Activated CD4-positive, alpha-beta T cell treated with anti-CD3 and anti-CD28 coated beads, Interleukin-2, amount 10 ng/mL, durations not matched to agents 24 days and 14 days (primary cell): ENCODE data around the gene RNF157. TPM values are rescaled to one million over a fixed set of nuclear protein-coding genes. Genes with fewer than 3 reads are reported as not detected.

Experiments used
- DNase-seq: peaks from one replicate; pipeline ENCODE4 v3.0.0; 2022
- H3K27ac Mint-ChIP-seq: one replicate; pipeline ENCODE4 v1.8.0; 2022; ENCODE audit warnings: mild to moderate bottlenecking, mixed read lengths
- H3K27me3 Mint-ChIP-seq: one replicate; pipeline ENCODE4 v1.8.0; 2022; ENCODE audit warnings: mixed read lengths
- H3K36me3 Mint-ChIP-seq: one replicate; pipeline ENCODE4 v1.8.0; 2022; ENCODE audit warnings: low read depth, mild to moderate bottlenecking, mixed read lengths
- H3K4me1 Mint-ChIP-seq: one replicate; pipeline ENCODE4 v1.8.0; 2021; ENCODE audit warnings: mixed read lengths
- H3K4me3 Mint-ChIP-seq: one replicate; pipeline ENCODE4 v1.8.0; 2022; ENCODE audit warnings: mild to moderate bottlenecking, moderate library complexity, mixed read lengths
- H3K9me3 Mint-ChIP-seq: one replicate; pipeline ENCODE4 v1.8.0; 2021; ENCODE audit warnings: mixed read lengths
- intact Hi-C: fragments of 100-400 bp; cut with micrococcal nuclease; formaldehyde crosslinking; loops from one replicate; pipeline ENCODE4 v1.15.1; 2023
- total RNA-seq: library from RNA; stranded (reverse); gene quantifications from 2 replicates; pipeline ENCODE4 v1.2.3, GENCODE V29; 2022

The RNF157 gene
- total RNA-seq, 1 donor from 2014 or later, result 35.0 TPM

DNA sequence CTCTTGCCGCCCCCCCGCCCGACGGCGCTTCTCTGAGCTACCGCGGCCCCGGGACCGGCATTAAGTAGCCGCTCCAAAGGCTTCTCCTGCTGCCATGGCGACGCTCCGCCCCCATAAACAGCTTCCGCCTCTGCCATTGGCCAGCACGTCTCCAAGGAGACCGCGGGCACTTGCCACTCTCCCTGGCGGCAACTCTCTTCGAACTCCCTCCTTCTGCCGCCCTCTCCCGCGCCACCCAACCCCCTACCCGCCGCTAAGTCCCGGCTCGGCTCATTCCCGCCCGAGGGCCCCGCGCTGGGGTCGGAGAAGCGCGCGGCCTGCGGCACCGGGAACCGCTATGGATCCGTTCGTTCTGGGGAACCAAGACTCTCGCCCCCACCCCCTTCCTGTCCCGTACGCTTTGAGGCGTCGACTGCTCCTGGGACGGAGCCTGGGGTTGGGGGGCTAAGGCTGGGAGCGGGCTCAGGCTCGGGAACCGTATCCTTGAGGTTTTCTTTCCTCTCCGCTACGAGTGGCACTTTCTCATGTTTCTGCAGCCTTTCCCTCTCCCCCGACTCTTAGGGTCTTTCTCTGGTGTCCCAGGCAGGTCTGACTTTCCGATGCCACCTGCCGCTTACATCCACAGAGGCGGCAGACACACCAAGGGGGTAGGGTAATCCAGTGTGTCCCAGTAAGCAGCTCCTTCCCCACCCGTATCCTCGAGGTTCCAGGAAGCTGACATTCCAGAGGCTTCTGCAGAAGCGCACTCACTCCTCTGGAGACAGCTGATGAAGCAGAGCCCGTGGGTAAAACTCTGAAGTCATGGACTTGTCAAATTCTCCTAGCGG lies 98.9 kb downstream of the RNF157 start, which contains the start of gene FOXJ1:
TSS of gene FOXJ1 (minus strand) at position 34 of the 827 bp plus-strand sequence. CDS start 850 bp downstream, outside the sequence.
- DNase-seq, result peak; percentile 98
- H3K36me3 Mint-ChIP-seq, result peaks cover 4% of the 10 kb centered on the region
- no peaks in the 10 kb centered on the region for H3K9me3 Mint-ChIP-seq
- peak within 1 kb of the TSS; percentile 11 for H3K27ac Mint-ChIP-seq
- H3K4me3 Mint-ChIP-seq, result peak within 1 kb of the TSS; percentile 83
- peaks cover 51% of the 10 kb centered on the region for H3K4me1 Mint-ChIP-seq
- H3K27me3 Mint-ChIP-seq, result peaks cover 13% of the 10 kb centered on the region
- intact Hi-C loops, result loop anchor here (5.0 kb wide), 2 partner anchors 41 to 136 kb away; no protein-coding TSS in a partner anchor

DNA sequence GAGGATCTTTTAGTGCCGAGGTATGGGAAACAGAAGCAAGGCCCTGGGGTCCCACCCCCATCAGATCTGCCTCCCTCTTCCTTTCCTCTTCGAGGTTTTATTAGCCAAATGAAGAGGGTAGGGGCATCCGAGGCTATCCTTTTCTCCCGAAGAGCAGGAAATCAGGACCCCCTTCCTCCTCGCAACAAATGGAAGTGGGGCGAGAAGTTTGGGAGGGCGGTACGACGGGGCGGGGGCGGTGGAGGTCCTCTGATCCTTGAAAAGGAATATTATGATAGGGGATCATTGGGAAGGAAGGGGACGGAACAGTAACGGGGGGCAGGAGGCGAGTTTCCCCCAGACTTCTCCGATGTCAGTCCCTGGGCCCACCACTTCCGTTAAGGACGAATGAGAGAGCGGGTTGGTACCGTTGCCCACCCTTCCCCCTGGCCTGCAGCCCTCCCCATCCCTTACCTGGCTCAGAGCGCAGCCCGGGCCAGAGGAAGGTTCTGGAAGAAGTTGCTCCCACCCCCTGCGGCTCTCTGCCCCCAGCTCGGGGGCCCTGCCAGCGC lies 99.6 kb downstream of the RNF157 start:
- H3K27ac Mint-ChIP-seq, result no peak overlapping the region
- H3K4me1 Mint-ChIP-seq, result peaks cover 44% of the 10 kb centered on the region
- intact Hi-C loops, result loop anchor here (5.0 kb wide), 2 partner anchors 42 to 137 kb away; no protein-coding TSS in a partner anchor

DNA sequence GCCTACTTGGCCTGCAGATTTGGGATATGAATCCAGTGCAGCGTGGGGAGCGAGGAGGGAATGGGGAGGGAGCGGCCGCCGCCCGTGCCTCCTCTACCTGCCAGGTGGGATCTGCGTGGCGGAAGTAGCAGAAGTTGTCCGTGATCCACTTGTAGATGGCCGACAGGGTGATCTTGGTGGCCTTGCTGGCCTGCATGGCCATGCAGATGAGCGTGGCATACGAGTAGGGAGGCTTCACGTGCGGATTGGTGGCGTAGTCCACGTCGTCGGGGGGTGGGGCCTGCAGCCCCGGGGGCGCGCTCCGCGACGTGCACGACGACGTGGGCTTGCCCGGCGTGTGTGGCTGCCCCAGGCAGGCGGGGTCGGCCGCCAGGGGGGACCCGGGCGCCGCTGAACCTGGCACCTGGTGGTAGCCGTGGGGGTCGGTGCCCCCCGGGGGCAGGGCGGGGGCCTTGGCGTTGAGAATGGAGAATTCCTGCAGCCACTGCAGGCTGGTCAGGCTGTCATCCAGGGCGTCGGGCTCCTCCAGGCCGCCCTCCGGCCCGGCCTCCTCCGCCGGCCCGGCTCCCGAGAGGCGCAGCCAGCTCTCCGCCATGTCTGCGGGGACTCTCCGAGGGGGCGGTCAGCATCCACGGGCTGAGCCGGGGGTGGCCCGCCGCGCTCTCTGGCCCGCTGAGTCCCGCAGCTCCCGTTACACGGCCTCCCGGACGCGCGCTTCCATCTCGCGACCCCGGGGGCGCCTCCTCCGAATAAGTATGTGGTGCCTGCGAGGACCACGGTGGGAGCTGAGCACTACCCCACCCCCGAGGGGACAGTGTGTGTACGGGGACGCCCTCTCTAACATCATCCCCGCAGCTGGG lies 100.3 kb downstream of the RNF157 start:
- H3K27me3 Mint-ChIP-seq, result peaks cover 13% of the 10 kb centered on the region
- peak overlapping the region; percentile 61 for H3K4me3 Mint-ChIP-seq
- intact Hi-C loops, result loop anchor here (5.0 kb wide), 2 partner anchors 42 to 137 kb away; no protein-coding TSS in a partner anchor
- H3K4me1 Mint-ChIP-seq, result peaks cover 40% of the 10 kb centered on the region
- H3K9me3 Mint-ChIP-seq, result no peaks in the 10 kb centered on the region
- H3K27ac Mint-ChIP-seq, result no peak overlapping the region
- peaks cover 4% of the 10 kb centered on the region for H3K36me3 Mint-ChIP-seq
- peak; percentile 73 for DNase-seq

More for the DNA sequence above, 99.6 kb downstream of the RNF157 start:
- peaks cover 4% of the 10 kb centered on the region for H3K36me3 Mint-ChIP-seq
- H3K4me3 Mint-ChIP-seq, result peak overlapping the region; percentile 61
- peaks cover 13% of the 10 kb centered on the region for H3K27me3 Mint-ChIP-seq
- H3K9me3 Mint-ChIP-seq, result no peaks in the 10 kb centered on the region
- DNase-seq, result no peak

DNA sequence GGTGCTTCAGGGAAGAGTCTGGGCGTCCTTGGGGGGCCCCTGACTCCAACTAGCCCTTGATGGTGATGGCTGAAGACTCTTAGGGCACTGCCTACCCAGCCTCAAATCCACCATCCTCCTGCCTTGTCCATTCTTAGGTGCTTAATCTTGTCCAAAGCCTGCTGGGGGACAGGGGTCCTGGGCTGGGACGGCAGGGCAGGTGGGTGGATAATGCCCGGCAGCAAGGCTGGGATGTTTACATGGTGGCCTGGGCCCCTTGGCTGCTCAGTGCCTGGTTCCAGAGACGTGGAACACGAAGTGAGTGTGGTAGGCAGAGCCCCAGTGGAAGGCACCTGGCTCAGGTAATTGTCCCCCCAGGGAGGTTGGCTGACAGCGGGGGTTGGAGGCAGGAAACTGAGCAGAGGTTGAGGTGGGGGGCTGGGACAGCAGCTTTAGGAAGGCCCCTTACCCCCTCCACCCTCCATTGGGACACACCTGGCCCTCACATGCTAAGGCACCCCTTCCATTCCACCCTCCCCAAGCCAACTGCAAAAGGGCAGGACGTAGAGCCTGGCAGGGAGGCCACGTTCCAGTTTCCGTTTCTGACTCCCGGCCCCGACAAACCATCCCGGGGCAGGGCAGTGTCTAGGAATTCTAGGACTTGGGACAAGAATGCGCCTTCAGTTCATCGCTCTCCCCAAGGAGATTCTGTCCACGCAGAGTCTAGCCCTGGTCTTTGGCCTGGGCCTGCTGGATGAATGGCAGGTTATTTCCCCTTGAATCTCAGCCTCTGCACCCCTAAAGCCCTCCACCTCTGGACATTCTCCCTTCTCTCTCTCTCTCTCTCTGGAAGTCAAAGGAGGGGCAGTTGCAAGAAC lies 101.2 kb downstream of the RNF157 start:
- Mint-ChIP-seq H3K4me1 (peaks cover 36% of the 10 kb centered on the region), H3K36me3 (no peaks in the 10 kb centered on the region), H3K4me3 (no peak overlapping the region), H3K27ac (no peak overlapping the region), H3K9me3 (no peaks in the 10 kb centered on the region), H3K27me3 (peaks cover 13% of the 10 kb centered on the region)
- DNase-seq, result no peak
- intact Hi-C loops, result no loop called here

DNA sequence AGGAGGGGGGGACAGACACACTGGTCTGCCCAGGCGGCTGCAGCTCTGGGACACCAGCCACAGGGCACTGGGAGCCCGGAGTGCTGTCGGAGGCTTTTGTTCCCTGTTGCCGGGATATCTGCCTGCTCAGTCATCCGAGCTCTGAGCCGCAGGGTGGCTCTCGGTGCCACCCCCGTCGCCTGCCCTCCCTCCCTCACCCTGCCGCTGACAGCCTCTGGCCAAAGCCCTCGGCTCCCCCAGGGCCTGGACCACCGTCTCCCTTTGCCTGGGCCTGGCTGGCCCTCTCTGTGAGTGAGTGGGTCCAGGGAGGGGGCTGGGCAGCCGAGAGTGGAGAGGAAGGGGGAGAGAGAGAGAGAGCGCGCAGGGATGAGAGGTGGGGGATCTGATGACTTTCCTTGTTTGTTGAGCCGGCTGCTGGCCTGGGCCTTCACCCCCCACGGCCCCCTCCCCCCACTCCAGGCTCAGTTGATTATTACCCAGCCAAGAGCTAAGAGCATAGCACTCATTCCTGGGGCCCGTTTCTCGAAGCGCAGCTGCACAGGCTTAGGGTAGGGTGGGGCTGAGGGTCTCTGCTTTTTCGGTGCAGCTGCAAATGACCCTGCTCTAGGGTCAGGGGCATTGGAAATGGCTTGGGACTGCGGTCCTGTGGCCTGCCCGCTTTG lies 101.9 kb downstream of the RNF157 start:
- intact Hi-C loops, result no loop called here
- Mint-ChIP-seq H3K4me3 (no peak overlapping the region), H3K4me1 (peaks cover 33% of the 10 kb centered on the region), H3K27ac (no peak overlapping the region), H3K36me3 (no peaks in the 10 kb centered on the region), H3K9me3 (no peaks in the 10 kb centered on the region), H3K27me3 (peaks cover 13% of the 10 kb centered on the region)
- no peak for DNase-seq

DNA sequence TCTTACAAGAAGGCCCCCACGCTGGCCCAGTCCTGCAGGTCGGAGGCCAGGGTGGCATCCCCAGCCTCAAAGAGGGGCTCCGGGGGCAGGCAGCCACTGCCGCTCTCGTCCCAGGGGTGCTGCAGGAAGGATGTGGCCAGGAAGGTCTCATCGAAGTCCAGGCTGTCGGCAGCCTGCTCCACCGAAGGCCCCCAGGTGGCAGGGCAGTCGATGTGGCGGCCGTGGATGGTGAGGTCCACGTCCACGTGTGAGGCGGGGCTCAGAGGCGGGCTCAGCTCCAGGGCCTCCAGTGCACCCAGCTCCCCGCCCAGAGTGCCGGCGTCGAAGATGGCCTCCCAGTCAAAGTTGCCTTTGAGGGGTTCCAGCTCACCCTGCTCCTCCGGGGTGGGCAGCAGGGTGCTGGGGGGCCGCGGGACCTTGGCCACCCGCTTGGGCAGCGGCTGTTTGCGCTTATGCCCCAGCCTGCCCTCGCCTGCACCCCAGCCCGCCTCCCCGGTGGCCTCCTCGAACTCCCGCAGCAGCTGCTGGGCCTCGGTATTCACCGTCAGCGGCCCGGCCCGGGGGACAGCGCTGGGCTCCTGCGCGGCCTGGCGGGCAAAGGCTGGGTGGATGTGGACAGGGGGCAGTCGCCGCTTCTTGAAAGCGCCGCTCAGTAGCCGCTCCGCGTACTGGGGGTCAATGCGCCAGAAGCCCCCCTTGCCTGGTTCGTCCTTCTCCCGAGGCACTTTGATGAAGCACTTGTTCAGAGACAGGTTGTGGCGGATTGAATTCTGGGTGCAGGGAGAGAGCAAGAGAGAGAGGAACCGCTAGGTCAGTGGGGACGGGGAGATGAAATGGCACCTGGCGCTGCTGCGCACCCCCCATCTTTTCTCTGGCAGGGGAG lies 102.7 kb downstream of the RNF157 start:
- H3K27me3 Mint-ChIP-seq, result peaks cover 13% of the 10 kb centered on the region
- H3K4me1 Mint-ChIP-seq, result peaks cover 27% of the 10 kb centered on the region
- no peak overlapping the region for H3K27ac Mint-ChIP-seq
- no peaks in the 10 kb centered on the region for H3K9me3 Mint-ChIP-seq
- no peaks in the 10 kb centered on the region for H3K36me3 Mint-ChIP-seq
- no peak overlapping the region for H3K4me3 Mint-ChIP-seq
- DNase-seq, result no peak
- intact Hi-C loops, result no loop called here

DNA sequence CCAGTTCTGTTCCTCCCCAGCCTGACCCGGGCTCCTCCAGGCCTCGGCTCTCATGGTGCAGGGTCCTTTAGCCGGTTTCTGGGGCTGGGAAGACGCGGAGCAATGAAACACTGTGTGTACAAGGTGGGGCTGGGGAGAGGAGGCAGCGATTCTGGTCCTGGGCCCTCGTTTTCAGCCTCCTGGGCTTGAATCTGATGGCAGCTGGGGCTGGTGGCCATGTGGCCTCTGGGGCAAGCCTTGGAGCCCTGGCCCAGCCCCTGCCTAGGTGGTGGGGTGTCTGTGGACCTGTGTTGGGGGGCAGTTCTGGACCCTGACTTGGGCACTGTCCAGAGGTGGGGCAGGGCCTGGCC lies 103.3 kb downstream of the RNF157 start:
- H3K36me3 Mint-ChIP-seq, result no peaks in the 10 kb centered on the region
- intact Hi-C loops, result no loop called here
- H3K9me3 Mint-ChIP-seq, result no peaks in the 10 kb centered on the region
- H3K27ac Mint-ChIP-seq, result no peak overlapping the region
- H3K4me1 Mint-ChIP-seq, result peaks cover 21% of the 10 kb centered on the region
- H3K27me3 Mint-ChIP-seq, result peaks cover 13% of the 10 kb centered on the region
- DNase-seq, result no peak
- no peak overlapping the region for H3K4me3 Mint-ChIP-seq

DNA sequence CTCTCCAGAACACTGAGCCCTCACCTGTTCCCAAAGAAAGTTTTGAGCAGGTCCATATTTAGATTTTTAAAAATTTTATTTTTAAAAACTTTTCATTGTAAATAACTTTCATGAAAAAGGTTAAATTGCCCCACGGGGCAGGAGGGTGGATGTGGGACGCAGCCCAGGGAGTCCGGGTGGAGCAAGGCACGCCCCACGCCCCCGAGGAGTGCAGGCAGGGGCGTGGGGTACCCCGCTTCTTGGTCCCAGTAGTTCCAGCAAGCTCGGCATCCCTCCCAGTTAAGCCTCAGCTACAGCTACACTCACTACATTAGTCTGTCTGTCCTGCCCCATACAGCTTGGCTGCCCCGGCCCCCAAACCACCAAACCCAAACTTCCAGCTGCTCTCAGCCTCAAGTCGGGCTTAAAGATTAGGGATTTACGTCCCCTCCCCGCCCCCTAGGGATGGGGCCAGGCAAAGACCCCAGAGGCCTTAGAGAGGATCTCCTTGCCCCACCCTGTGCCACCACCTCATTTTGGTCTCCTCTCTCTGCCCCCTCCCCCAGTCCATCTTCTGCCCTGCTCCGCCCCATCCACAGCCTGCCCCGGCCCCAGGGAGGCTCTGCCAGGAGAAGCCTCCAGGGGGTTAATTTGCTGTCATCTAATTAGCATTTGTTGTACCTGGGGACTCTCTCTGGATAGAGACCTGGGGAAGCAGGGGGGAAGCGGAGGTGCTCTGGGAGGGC lies 103.9 kb downstream of the RNF157 start:
- H3K27ac Mint-ChIP-seq, result no peak overlapping the region
- no peaks in the 10 kb centered on the region for H3K36me3 Mint-ChIP-seq
- H3K27me3 Mint-ChIP-seq, result peaks cover 13% of the 10 kb centered on the region
- no peaks in the 10 kb centered on the region for H3K9me3 Mint-ChIP-seq
- H3K4me3 Mint-ChIP-seq, result no peak overlapping the region
- no peak for DNase-seq
- peaks cover 17% of the 10 kb centered on the region for H3K4me1 Mint-ChIP-seq
- intact Hi-C loops, result no loop called here

DNA sequence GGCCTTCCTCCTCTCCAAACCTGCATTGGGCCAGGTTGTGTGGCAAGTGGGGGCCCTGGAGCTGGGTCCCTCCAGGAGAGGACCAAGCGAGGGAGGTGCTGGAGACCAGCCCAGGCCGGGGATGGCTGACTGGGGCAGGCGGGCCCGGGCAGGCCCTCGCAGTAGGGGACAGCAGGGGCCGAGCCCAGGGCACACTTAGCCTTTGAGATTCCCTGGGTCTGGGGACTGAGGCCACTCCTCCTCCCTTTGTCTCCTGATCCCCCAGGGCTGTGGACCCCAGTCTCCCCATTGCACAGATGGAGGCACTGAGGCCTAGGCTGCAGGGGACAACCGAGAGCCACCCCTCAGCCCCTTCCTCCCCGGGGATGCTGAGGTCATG lies 104.5 kb downstream of the RNF157 start:
- no peak overlapping the region for H3K4me3 Mint-ChIP-seq
- intact Hi-C loops, result no loop called here
- no peak overlapping the region for H3K27ac Mint-ChIP-seq

DNA sequence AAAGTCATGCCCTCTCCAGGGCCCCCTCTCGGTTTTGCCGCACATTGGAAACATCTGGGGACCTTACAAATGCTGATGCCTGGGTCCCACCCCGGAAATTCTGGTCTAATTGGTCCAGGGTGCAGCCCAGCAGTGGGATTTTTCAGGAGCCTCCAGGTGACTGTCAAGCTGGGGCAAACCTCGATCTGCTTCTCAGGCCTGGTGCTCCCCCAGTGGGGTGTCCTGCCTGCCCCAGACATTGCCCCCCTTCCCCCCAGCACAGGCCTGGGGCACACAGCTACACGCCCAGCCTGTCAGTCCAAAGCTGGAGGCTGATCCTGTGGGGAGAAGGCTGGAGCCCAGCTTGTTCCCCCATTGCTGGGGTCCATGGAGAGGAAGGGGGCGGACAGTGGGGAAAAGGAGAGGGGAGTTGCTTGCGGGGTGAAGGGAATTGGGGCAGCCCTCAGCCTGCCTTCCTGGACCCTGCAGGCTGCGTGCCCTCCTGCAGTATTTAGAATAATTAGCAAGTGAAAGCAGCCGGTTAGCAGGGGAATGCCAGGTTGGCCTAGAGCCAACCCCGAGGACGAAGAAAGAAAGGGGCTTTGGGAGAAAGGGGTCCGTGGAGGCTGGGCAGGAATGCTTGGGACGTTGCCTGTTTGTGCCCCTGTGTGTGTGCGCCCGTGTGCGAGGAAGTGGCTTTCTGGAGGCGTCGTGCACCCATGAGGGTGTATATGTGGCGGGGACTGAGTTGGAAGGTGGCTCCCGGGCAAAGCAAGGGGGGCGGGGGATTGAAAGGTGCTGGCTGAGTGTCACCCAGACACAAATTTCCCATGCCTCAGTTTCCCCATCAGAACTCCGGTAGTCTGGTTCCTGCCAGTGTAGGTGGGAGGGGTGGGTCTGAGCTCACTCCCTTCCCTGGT lies 105.1 kb downstream of the RNF157 start:
- DNase-seq, result no peak
- Mint-ChIP-seq H3K4me3 (no peak overlapping the region), H3K9me3 (no peaks in the 10 kb centered on the region), H3K27ac (peak overlapping the region; percentile 76), H3K27me3 (peaks cover 9% of the 10 kb centered on the region), H3K36me3 (no peaks in the 10 kb centered on the region), H3K4me1 (peaks cover 13% of the 10 kb centered on the region)
- intact Hi-C loops, result no loop called here

More for the DNA sequence above, 104.5 kb downstream of the RNF157 start:
- Mint-ChIP-seq H3K4me1 (peaks cover 14% of the 10 kb centered on the region), H3K27me3 (peaks cover 13% of the 10 kb centered on the region), H3K9me3 (no peaks in the 10 kb centered on the region), H3K36me3 (no peaks in the 10 kb centered on the region)
- DNase-seq, result no peak
